GM12878 (cell line): ENCODE results near the gene REXO2. TPM values are rescaled to one million over a fixed set of nuclear protein-coding genes. Genes with fewer than 3 reads are reported as not detected.

Source experiments
- polyA plus RNA-seq, 11 experiments: library from polyadenylated mRNA; depleted of rRNA in 4 of 11; unstranded in 6 of 11; stranded (reverse) in 5 of 11; fragments of >200 nt; fragmentation: Nextera tagmentation in 4 of 11; fragmentation: Illumina TruSeq in 1 of 11; extraction: Ambion mirVana in 4 of 11; extraction: Trizol in 1 of 11; gene quantifications; 1 replicate in 1 of 11; 2 replicates in 10 of 11; pipeline versions ENCODE4 v1.2.1 to v1.2.3, GENCODE V29; 2011 to 2016; ENCODE audit warnings: inconsistent platforms in 2 of 11, missing spikeins in 2 of 11, low read depth in 1 of 11
- total RNA-seq, 4 experiments: library from RNA; depleted of rRNA in 3 of 4; stranded (reverse); fragments of >200 nt in 3 of 4; fragmentation: Illumina TruSeq in 1 of 4; extraction: Trizol in 1 of 4; gene quantifications; 2 replicates each; pipeline versions ENCODE4 v1.2.1 to v1.2.3, GENCODE V29; 2013 to 2021

REXO2 gene
- total and polyA plus RNA-seq, 10 of the 15 experiments (the other 5 are each of a cell fraction or from before 2014, with no cell fraction given), result 3.3 to 12.5 (median 5.3) TPM

Other genes starting within 250 kb of the REXO2 start
- not detected in 2 replicates for gene NNMT, start 143.1 kb upstream of the REXO2 start, total RNA-seq (2014; rRNA removed)
- gene NNMT, start 143.1 kb upstream of the REXO2 start, total RNA-seq (2014; rRNA removed; fragmentation: Illumina TruSeq; extraction: Trizol), result not detected in 2 replicates
- gene NNMT, start 143.1 kb upstream of the REXO2 start, total RNA-seq (2021), result not detected in 2 replicates
- not detected in 2 replicates for gene NNMT, start 143.1 kb upstream of the REXO2 start, polyA plus RNA-seq (2011; rRNA removed)
- gene NNMT, start 143.1 kb upstream of the REXO2 start, polyA plus RNA-seq (2014; fragmentation: Illumina TruSeq; extraction: Trizol), result not detected in 2 replicates
- not detected for gene NNMT, start 143.1 kb upstream of the REXO2 start, polyA plus RNA-seq (2014; fragmentation: Nextera tagmentation; extraction: Ambion mirVana)
- gene NNMT, start 143.1 kb upstream of the REXO2 start, polyA plus RNA-seq (2014; rRNA removed), result not detected in 2 replicates
- under 1 TPM in 1 of 2 experiments, not detected in 1; 0.46 TPM for gene NNMT, start 143.1 kb upstream of the REXO2 start, polyA plus RNA-seq (2016; fragmentation: Nextera tagmentation; extraction: Ambion mirVana)
- gene C11orf71, start 39.0 kb upstream of the REXO2 start, total RNA-seq (2014; rRNA removed), result 7.7 and 9.4 TPM in 2 replicates
- gene C11orf71, start 39.0 kb upstream of the REXO2 start, total RNA-seq (2014; rRNA removed; fragmentation: Illumina TruSeq; extraction: Trizol), result 5.3 and 6.0 TPM in 2 replicates
- 6.5 and 7.3 TPM in 2 replicates for gene C11orf71, start 39.0 kb upstream of the REXO2 start, total RNA-seq (2021)
- gene C11orf71, start 39.0 kb upstream of the REXO2 start, polyA plus RNA-seq (2011; rRNA removed), result 8.7 and 12.0 TPM in 2 replicates
- gene C11orf71, start 39.0 kb upstream of the REXO2 start, polyA plus RNA-seq (2014; fragmentation: Illumina TruSeq; extraction: Trizol), result 4.9 and 5.4 TPM in 2 replicates
- 1 to 10 TPM; 1.4 to 3.4 TPM for gene C11orf71, start 39.0 kb upstream of the REXO2 start, polyA plus RNA-seq (2014; fragmentation: Nextera tagmentation; extraction: Ambion mirVana)
- gene C11orf71, start 39.0 kb upstream of the REXO2 start, polyA plus RNA-seq (2014; rRNA removed), result 9.1 and 10.4 TPM in 2 replicates
- 10 to 100 TPM in 1 of 2 experiments, 1 to 10 TPM in 1; 8.2 to 12.0 TPM for gene C11orf71, start 39.0 kb upstream of the REXO2 start, polyA plus RNA-seq (2016; fragmentation: Nextera tagmentation; extraction: Ambion mirVana)
- gene RBM7, start 38.8 kb upstream of the REXO2 start, total RNA-seq (2014; rRNA removed), result 21.5 and 21.7 TPM in 2 replicates
- 29.0 TPM in 2 replicates for gene RBM7, start 38.8 kb upstream of the REXO2 start, total RNA-seq (2014; rRNA removed; fragmentation: Illumina TruSeq; extraction: Trizol)
- gene RBM7, start 38.8 kb upstream of the REXO2 start, total RNA-seq (2021), result 17.2 and 19.5 TPM in 2 replicates
- gene RBM7, start 38.8 kb upstream of the REXO2 start, polyA plus RNA-seq (2011; rRNA removed), result 46.2 and 48.3 TPM in 2 replicates
- 32.2 and 45.1 TPM in 2 replicates for gene RBM7, start 38.8 kb upstream of the REXO2 start, polyA plus RNA-seq (2014; fragmentation: Illumina TruSeq; extraction: Trizol)
- 10 to 100 TPM; 21.6 to 28.9 TPM for gene RBM7, start 38.8 kb upstream of the REXO2 start, polyA plus RNA-seq (2014; fragmentation: Nextera tagmentation; extraction: Ambion mirVana)
- 14.5 and 17.0 TPM in 2 replicates for gene RBM7, start 38.8 kb upstream of the REXO2 start, polyA plus RNA-seq (2014; rRNA removed)
- gene RBM7, start 38.8 kb upstream of the REXO2 start, polyA plus RNA-seq (2016; fragmentation: Nextera tagmentation; extraction: Ambion mirVana), result 10 to 100 TPM; 23.2 to 29.5 TPM
- not detected in 2 replicates for gene NXPE1, start 120.4 kb downstream of the REXO2 start, total RNA-seq (2014; rRNA removed)
- gene NXPE1, start 120.4 kb downstream of the REXO2 start, total RNA-seq (2014; rRNA removed; fragmentation: Illumina TruSeq; extraction: Trizol), result not detected in 2 replicates
- gene NXPE1, start 120.4 kb downstream of the REXO2 start, total RNA-seq (2021), result 0.16 TPM in 1 of 2 replicates, not detected in the other
- not detected in 2 replicates for gene NXPE1, start 120.4 kb downstream of the REXO2 start, polyA plus RNA-seq (2011; rRNA removed)
- gene NXPE1, start 120.4 kb downstream of the REXO2 start, polyA plus RNA-seq (2014; fragmentation: Illumina TruSeq; extraction: Trizol), result not detected in 2 replicates
- not detected for gene NXPE1, start 120.4 kb downstream of the REXO2 start, polyA plus RNA-seq (2014; fragmentation: Nextera tagmentation; extraction: Ambion mirVana)
- not detected in 2 replicates for gene NXPE1, start 120.4 kb downstream of the REXO2 start, polyA plus RNA-seq (2014; rRNA removed)
- not detected for gene NXPE1, start 120.4 kb downstream of the REXO2 start, polyA plus RNA-seq (2016; fragmentation: Nextera tagmentation; extraction: Ambion mirVana)
- not detected in 2 replicates for gene NXPE4, start 156.3 kb downstream of the REXO2 start, total RNA-seq (2014; rRNA removed)
- not detected in 2 replicates for gene NXPE4, start 156.3 kb downstream of the REXO2 start, total RNA-seq (2014; rRNA removed; fragmentation: Illumina TruSeq; extraction: Trizol)
- gene NXPE4, start 156.3 kb downstream of the REXO2 start, total RNA-seq (2021), result not detected in 2 replicates
- not detected in 2 replicates for gene NXPE4, start 156.3 kb downstream of the REXO2 start, polyA plus RNA-seq (2011; rRNA removed)
- gene NXPE4, start 156.3 kb downstream of the REXO2 start, polyA plus RNA-seq (2014; fragmentation: Illumina TruSeq; extraction: Trizol), result not detected in 2 replicates
- gene NXPE4, start 156.3 kb downstream of the REXO2 start, polyA plus RNA-seq (2014; fragmentation: Nextera tagmentation; extraction: Ambion mirVana), result not detected
- not detected in 2 replicates for gene NXPE4, start 156.3 kb downstream of the REXO2 start, polyA plus RNA-seq (2014; rRNA removed)
- not detected for gene NXPE4, start 156.3 kb downstream of the REXO2 start, polyA plus RNA-seq (2016; fragmentation: Nextera tagmentation; extraction: Ambion mirVana)
- gene NXPE2, start 239.1 kb downstream of the REXO2 start, total RNA-seq (2014; rRNA removed), result not detected in 2 replicates
- gene NXPE2, start 239.1 kb downstream of the REXO2 start, total RNA-seq (2014; rRNA removed; fragmentation: Illumina TruSeq; extraction: Trizol), result not detected in 2 replicates
- gene NXPE2, start 239.1 kb downstream of the REXO2 start, total RNA-seq (2021), result not detected in 2 replicates
- not detected in 2 replicates for gene NXPE2, start 239.1 kb downstream of the REXO2 start, polyA plus RNA-seq (2011; rRNA removed)
- not detected in 2 replicates for gene NXPE2, start 239.1 kb downstream of the REXO2 start, polyA plus RNA-seq (2014; fragmentation: Illumina TruSeq; extraction: Trizol)
- gene NXPE2, start 239.1 kb downstream of the REXO2 start, polyA plus RNA-seq (2014; fragmentation: Nextera tagmentation; extraction: Ambion mirVana), result not detected
- not detected in 2 replicates for gene NXPE2, start 239.1 kb downstream of the REXO2 start, polyA plus RNA-seq (2014; rRNA removed)
- gene NXPE2, start 239.1 kb downstream of the REXO2 start, polyA plus RNA-seq (2016; fragmentation: Nextera tagmentation; extraction: Ambion mirVana), result not detected